BE2C (cell line): ENCODE data around the gene DBNDD1.
A peak's percentile ranks its signal among the peaks of the same experiment; 100 is the strongest.

Source experiments
- DNase-seq: peaks from one replicate; pipeline ENCODE4 v3.0.0-alpha.2; 2020
- H3K27me3 ChIP-seq: fragments of 250-450 bp; sonication (Bioruptor Pico); 2 replicates; pipeline ENCODE4 v1.5.1; 2020; ENCODE audit warnings: mild to moderate bottlenecking
- H3K36me3 ChIP-seq: fragments of 250-450 bp; sonication (Bioruptor Pico); 2 replicates; pipeline ENCODE4 v1.5.1; 2020; ENCODE audit warnings: mild to moderate bottlenecking
- H3K4me1 ChIP-seq: fragments of 250-450 bp; sonication (Bioruptor Pico); 2 replicates; pipeline ENCODE4 v1.5.1; 2020
- H3K4me3 ChIP-seq: 2 replicates; pipeline ENCODE4 v1.5.1; 2011; ENCODE audit warnings: low read depth, low read length
- H3K9me3 ChIP-seq: fragments of 250-450 bp; sonication (Bioruptor Pico); 2 replicates; pipeline ENCODE4 v1.5.1; 2020
- TF ChIP-seq, protein P1 (sequence below): IDR thresholded peaks from 2 replicates; pipeline ENCODE4 v1.5.1; 2012; ENCODE audit warnings: mild to moderate bottlenecking, low read depth, low read length

Gene DBNDD1

GRCh38 chr16:89958068-89958467 lies 61.2 kb downstream of the DBNDD1 start:
- peaks cover 50% of the 10 kb centered on the region for H3K36me3 ChIP-seq
- TF ChIP-seq, protein P1, sequence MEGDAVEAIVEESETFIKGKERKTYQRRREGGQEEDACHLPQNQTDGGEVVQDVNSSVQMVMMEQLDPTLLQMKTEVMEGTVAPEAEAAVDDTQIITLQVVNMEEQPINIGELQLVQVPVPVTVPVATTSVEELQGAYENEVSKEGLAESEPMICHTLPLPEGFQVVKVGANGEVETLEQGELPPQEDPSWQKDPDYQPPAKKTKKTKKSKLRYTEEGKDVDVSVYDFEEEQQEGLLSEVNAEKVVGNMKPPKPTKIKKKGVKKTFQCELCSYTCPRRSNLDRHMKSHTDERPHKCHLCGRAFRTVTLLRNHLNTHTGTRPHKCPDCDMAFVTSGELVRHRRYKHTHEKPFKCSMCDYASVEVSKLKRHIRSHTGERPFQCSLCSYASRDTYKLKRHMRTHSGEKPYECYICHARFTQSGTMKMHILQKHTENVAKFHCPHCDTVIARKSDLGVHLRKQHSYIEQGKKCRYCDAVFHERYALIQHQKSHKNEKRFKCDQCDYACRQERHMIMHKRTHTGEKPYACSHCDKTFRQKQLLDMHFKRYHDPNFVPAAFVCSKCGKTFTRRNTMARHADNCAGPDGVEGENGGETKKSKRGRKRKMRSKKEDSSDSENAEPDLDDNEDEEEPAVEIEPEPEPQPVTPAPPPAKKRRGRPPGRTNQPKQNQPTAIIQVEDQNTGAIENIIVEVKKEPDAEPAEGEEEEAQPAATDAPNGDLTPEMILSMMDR = no peak
- H3K4me3 ChIP-seq = no peak overlapping the region
- DNase-seq = peak; percentile 90
- peaks cover 8% of the 10 kb centered on the region; the same call in 1 of the 2 replicates for H3K4me1 ChIP-seq
- no peaks in the 10 kb centered on the region for H3K27me3 ChIP-seq
- no peaks in the 10 kb centered on the region for H3K9me3 ChIP-seq

DNA sequence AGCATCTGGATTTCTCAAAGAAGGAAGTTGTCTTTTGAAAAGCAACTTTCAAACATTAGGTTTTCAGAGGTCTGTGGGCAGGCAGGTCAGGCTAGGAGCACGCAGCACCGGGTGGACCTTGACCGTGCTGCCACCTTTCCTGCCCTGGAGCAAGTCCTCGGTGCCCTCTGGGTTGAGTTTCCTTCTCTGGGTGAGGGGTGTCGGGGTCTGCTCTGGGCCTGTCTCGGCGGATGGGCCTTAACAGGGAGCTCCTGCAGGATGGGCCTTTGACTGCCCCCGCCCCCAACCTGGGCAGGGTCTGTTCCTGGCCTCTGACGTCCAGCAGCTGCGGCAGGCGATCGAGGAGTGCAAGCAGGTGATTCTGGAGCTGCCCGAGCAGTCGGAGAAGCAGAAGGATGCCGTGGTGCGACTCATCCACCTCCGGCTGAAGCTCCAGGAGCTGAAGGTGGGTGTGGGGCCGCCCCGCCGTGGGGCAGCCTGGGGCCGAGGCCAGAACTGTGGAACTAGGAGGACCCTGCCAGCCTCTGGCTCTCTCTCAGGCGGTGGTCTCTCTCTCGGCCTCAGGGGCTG lies 62.0 kb downstream of the DBNDD1 start:
- Histone ChIP-seq H3K27me3 (no peaks in the 10 kb centered on the region), H3K36me3 (peaks cover 50% of the 10 kb centered on the region), H3K4me3 (no peak overlapping the region), H3K4me1 (peaks cover 8% of the 10 kb centered on the region; the same call in 1 of the 2 replicates), H3K9me3 (no peaks in the 10 kb centered on the region)
- no peak for DNase-seq
- TF ChIP-seq, protein P1 = no peak

- peaks cover 8% of the 10 kb centered on the region; the same call in 1 of the 2 replicates for H3K4me1 ChIP-seq
- no peaks in the 10 kb centered on the region for H3K27me3 ChIP-seq
- TF ChIP-seq, protein P1 = no peak
- peaks cover 45% of the 10 kb centered on the region for H3K36me3 ChIP-seq
- H3K4me3 ChIP-seq = no peak overlapping the region
- H3K9me3 ChIP-seq = no peaks in the 10 kb centered on the region
- no peak for DNase-seq
Observed at GRCh38 chr16:89956505-89957215, 62.6 kb downstream of the DBNDD1 start.

- Histone ChIP-seq H3K9me3 (no peaks in the 10 kb centered on the region), H3K36me3 (peaks cover 34% of the 10 kb centered on the region), H3K4me3 (no peak overlapping the region), H3K4me1 (peaks cover 8% of the 10 kb centered on the region; the same call in 1 of the 2 replicates), H3K27me3 (no peaks in the 10 kb centered on the region)
- no peak for DNase-seq
- TF ChIP-seq, protein P1 = no peak
Observed at GRCh38 chr16:89955001-89955685, 64.1 kb downstream of the DBNDD1 start.
